ENCODE results near the gene RNF31. TPM values are rescaled to one million over a fixed set of nuclear protein-coding genes. Genes with fewer than 3 reads are reported as not detected.
A peak's percentile ranks its signal among the peaks of the same experiment; 100 is the strongest.

RNF31 gene
- total and polyA plus RNA-seq, 7 donors: 13.6 to 57.8 (median 31.9) TPM

GRCh38 chr14:24186831-24187538 is 39.7 kb downstream of the RNF31 start:
- no peak overlapping the region for H3K27ac ChIP-seq
- 94 to 95% methylated on average over 10 of the region's 10 CpGs for WGBS, 2 donors
- H3K36me3 ChIP-seq: peaks cover 0 to 65% (median 40%) of the 10 kb centered on the region in 4 donors
- intact Hi-C loops (cut with DNase I): no loop called here
- H3K4me1 ChIP-seq: peaks cover 0 to 22% (median 19%) of the 10 kb centered on the region in 4 donors
- TF ChIP-seq CTCF (IDR thresholded peaks at IDR 0.05): no peak
- no peak for TF ChIP-seq POLR2A (IDR thresholded peaks at IDR 0.05)
- no peak for TF ChIP-seq EP300 (IDR thresholded peaks at IDR 0.05)
- TF ChIP-seq POLR2AphosphoS5 (IDR thresholded peaks at IDR 0.05): no peak
- no peak overlapping the region for H3K4me3 ChIP-seq
- H3K9me3 ChIP-seq: no peaks in the 10 kb centered on the region
- DNase-seq: no peak
- no peaks in the 10 kb centered on the region for H3K27me3 ChIP-seq

- Histone ChIP-seq H3K4me3 (peak overlapping the region in 2 of 4 donors; percentile 58 to 66), H3K27me3 (no peaks in the 10 kb centered on the region), H3K27ac (peak overlapping the region in 2 of 4 donors; percentile 74 to 84), H3K4me1 (peaks cover 0 to 22% (median 19%) of the 10 kb centered on the region in 4 donors), H3K36me3 (peaks cover 0 to 65% (median 43%) of the 10 kb centered on the region in 4 donors), H3K9me3 (no peaks in the 10 kb centered on the region)
- TF ChIP-seq POLR2A (IDR thresholded peaks at IDR 0.05): no peak
- no peak for TF ChIP-seq CTCF (IDR thresholded peaks at IDR 0.05)
- TF ChIP-seq EP300 (IDR thresholded peaks at IDR 0.05): no peak
- TF ChIP-seq POLR2AphosphoS5 (IDR thresholded peaks at IDR 0.05): no peak
- intact Hi-C loops (cut with DNase I): no loop called here
- no peak for DNase-seq
- 87 to 89% methylated on average over 2 of the region's 2 CpGs for WGBS, 2 donors
These were observed 40.2 kb downstream of the RNF31 start for GRCh38 chr14:24187539-24187915.

GRCh38 chr14:24188251-24189058 is 41.2 kb downstream of the RNF31 start, which contains the start of gene IPO4:
Gene IPO4, minus strand, starts transcription at chr14:24188816. Its CDS starts 29 bp downstream, at chr14:24188787.
- peaks cover 0 to 65% (median 42%) of the 10 kb centered on the region in 4 donors for H3K36me3 ChIP-seq
- 0 to 1% methylated on average over 65 of the region's 65 CpGs for WGBS, 2 donors
- intact Hi-C loops (cut with DNase I): loop anchor here (2.0 kb wide), 1 partner anchor 28 kb away; the partner anchor contains the start of gene IRF9

GRCh38 chr14:24189059-24189375 is 41.7 kb downstream of the RNF31 start:
- peaks cover 0 to 24% (median 20%) of the 10 kb centered on the region in 4 donors for H3K4me1 ChIP-seq
- H3K27me3 ChIP-seq: no peaks in the 10 kb centered on the region
- WGBS, 2 donors: 1 to 3% methylated on average over 3 of the region's 3 CpGs
- TF ChIP-seq CTCF (IDR thresholded peaks at IDR 0.05) (no peak), EP300 (IDR thresholded peaks at IDR 0.05) (no peak), POLR2A (IDR thresholded peaks at IDR 0.05) (no peak), POLR2AphosphoS5 (IDR thresholded peaks at IDR 0.05) (no peak)
- peak overlapping the region; percentile 73 to 84 (median 76) for H3K27ac ChIP-seq
- peak overlapping the region in 3 of 4 donors; percentile 58 to 67 (median 66) for H3K4me3 ChIP-seq
- intact Hi-C loops (cut with DNase I): loop anchor here (2.0 kb wide), 1 partner anchor 28 kb away; the partner anchor contains the start of gene IRF9
- H3K9me3 ChIP-seq: no peaks in the 10 kb centered on the region
- no peak for DNase-seq
- peaks cover 0 to 60% (median 38%) of the 10 kb centered on the region in 4 donors for H3K36me3 ChIP-seq

More at GRCh38 chr14:24188251-24189058, 41.2 kb downstream of the RNF31 start, which contains the start of gene IPO4:
- H3K4me3 ChIP-seq: peak within 1 kb of the TSS; percentile 48 to 67 (median 62)
- peaks cover 0 to 22% (median 19%) of the 10 kb centered on the region in 4 donors for H3K4me1 ChIP-seq
- no peaks in the 10 kb centered on the region for H3K27me3 ChIP-seq
- TF ChIP-seq EP300 (IDR thresholded peaks at IDR 0.05) (peak in 1 of 4 donors; percentile 78), POLR2A (IDR thresholded peaks at IDR 0.05) (peak in 1 of 2 donors; percentile 29), CTCF (IDR thresholded peaks at IDR 0.05) (no peak), POLR2AphosphoS5 (IDR thresholded peaks at IDR 0.05) (peak; percentile 54 to 79 (median 68))
- peak within 1 kb of the TSS; percentile 73 to 84 (median 76) for H3K27ac ChIP-seq
- DNase-seq: peak; percentile 99
- H3K9me3 ChIP-seq: no peaks in the 10 kb centered on the region

Measured in sigmoid colon (tissue), 7 donors.